Astrocyte (in vitro differentiated cells and primary cell): ENCODE results near the gene PAPLN. TPM values are rescaled to one million over a fixed set of nuclear protein-coding genes. Genes with fewer than 3 reads are reported as not detected.

ENCODE experiments used
- DNase-seq: peaks from one replicate; pipeline ENCODE4 v3.0.0-alpha.2; 2010; ENCODE audit warnings: low read depth
- FAIRE-seq: peaks from 2 replicates; lab custom pipeline; 2011; peaks lifted over from hg19 to GRCh38; lab: Jason Lieb, UNC
- H2AFZ ChIP-seq: 2 replicates; pipeline ENCODE4 v1.6.0; 2012; ENCODE audit warnings: low read depth, low read length, inconsistent platforms
- H3K27ac ChIP-seq: 2 replicates; pipeline ENCODE4 v1.5.1; 2011; ENCODE audit warnings: low read depth, low read length, inconsistent platforms
- H3K27me3 ChIP-seq: 2 replicates; pipeline ENCODE4 v1.6.0; 2011; ENCODE audit warnings: low read length, inconsistent platforms; ENCODE audit not compliant: insufficient read depth
- H3K36me3 ChIP-seq: 2 replicates; pipeline ENCODE4 v1.5.1; 2011; ENCODE audit warnings: low read length, inconsistent platforms; ENCODE audit not compliant: insufficient read depth
- H3K4me1 ChIP-seq: 2 replicates; pipeline ENCODE4 v1.5.1; 2011; ENCODE audit warnings: low read length, inconsistent platforms; ENCODE audit not compliant: insufficient read depth
- H3K4me2 ChIP-seq: 2 replicates; pipeline ENCODE4 v1.6.0; 2012; ENCODE audit warnings: low read length, inconsistent platforms
- H3K4me3 ChIP-seq: 2 replicates; pipeline ENCODE4 v1.5.1; 2011; ENCODE audit warnings: low read depth, mild to moderate bottlenecking, low read length, inconsistent platforms; ENCODE audit not compliant: insufficient read depth
- H3K79me2 ChIP-seq: 2 replicates; pipeline ENCODE4 v1.6.0; 2012; ENCODE audit warnings: mild to moderate bottlenecking, low read length, inconsistent platforms; ENCODE audit not compliant: insufficient read depth
- H3K9ac ChIP-seq: 2 replicates; pipeline ENCODE4 v1.6.0; 2012; ENCODE audit warnings: mild to moderate bottlenecking, low read length, inconsistent platforms
- H3K9me3 ChIP-seq: 2 replicates; pipeline ENCODE4 v1.5.1; 2012; ENCODE audit warnings: low read depth, mild to moderate bottlenecking, low read length, inconsistent platforms; ENCODE audit not compliant: insufficient read depth
- H4K20me1 ChIP-seq: 2 replicates; pipeline ENCODE4 v1.6.0; 2012; ENCODE audit warnings: low read length, inconsistent platforms; ENCODE audit not compliant: insufficient read depth
- H3K27ac Mint-ChIP-seq: one replicate; pipeline ENCODE4 v1.8.0; 2021; ENCODE audit warnings: mild to moderate bottlenecking, mixed read lengths; ENCODE audit not compliant: unreplicated experiment
- H3K27me3 Mint-ChIP-seq: one replicate; pipeline ENCODE4 v1.8.0; 2021; ENCODE audit warnings: low read depth, mixed read lengths; ENCODE audit not compliant: unreplicated experiment
- H3K36me3 Mint-ChIP-seq: one replicate; pipeline ENCODE4 v1.8.0; 2021; ENCODE audit warnings: low read depth, mixed read lengths; ENCODE audit not compliant: unreplicated experiment
- H3K4me1 Mint-ChIP-seq: one replicate; pipeline ENCODE4 v1.8.0; 2021; ENCODE audit warnings: low read depth, mixed read lengths; ENCODE audit not compliant: unreplicated experiment
- H3K4me3 Mint-ChIP-seq: one replicate; pipeline ENCODE4 v1.8.0; 2021; ENCODE audit warnings: mild to moderate bottlenecking, moderate library complexity, mixed read lengths; ENCODE audit not compliant: unreplicated experiment
- H3K9me3 Mint-ChIP-seq: one replicate; pipeline ENCODE4 v1.8.0; 2021; ENCODE audit warnings: mild to moderate bottlenecking, mixed read lengths; ENCODE audit not compliant: unreplicated experiment
- EZH2 ChIP-seq: IDR thresholded peaks from 2 replicates; pipeline ENCODE4 v1.6.1; 2012; ENCODE audit warnings: mild to moderate bottlenecking, low read length, inconsistent platforms; ENCODE audit not compliant: insufficient read depth
- total RNA-seq: library from RNA; stranded (reverse); gene quantifications from 2 replicates; pipeline ENCODE4 v1.2.1, GENCODE V29; 2021
- TF ChIP-seq, protein P1 (sequence below): IDR thresholded peaks from 2 replicates; pipeline ENCODE4 v1.5.1; 2011; ENCODE audit warnings: low read depth, mild to moderate bottlenecking, inconsistent platforms, low read length, moderate library complexity; ENCODE audit not compliant: insufficient read depth

The PAPLN gene
- total RNA-seq, 1 donor from 2014 or later = 5.0 TPM

DNA sequence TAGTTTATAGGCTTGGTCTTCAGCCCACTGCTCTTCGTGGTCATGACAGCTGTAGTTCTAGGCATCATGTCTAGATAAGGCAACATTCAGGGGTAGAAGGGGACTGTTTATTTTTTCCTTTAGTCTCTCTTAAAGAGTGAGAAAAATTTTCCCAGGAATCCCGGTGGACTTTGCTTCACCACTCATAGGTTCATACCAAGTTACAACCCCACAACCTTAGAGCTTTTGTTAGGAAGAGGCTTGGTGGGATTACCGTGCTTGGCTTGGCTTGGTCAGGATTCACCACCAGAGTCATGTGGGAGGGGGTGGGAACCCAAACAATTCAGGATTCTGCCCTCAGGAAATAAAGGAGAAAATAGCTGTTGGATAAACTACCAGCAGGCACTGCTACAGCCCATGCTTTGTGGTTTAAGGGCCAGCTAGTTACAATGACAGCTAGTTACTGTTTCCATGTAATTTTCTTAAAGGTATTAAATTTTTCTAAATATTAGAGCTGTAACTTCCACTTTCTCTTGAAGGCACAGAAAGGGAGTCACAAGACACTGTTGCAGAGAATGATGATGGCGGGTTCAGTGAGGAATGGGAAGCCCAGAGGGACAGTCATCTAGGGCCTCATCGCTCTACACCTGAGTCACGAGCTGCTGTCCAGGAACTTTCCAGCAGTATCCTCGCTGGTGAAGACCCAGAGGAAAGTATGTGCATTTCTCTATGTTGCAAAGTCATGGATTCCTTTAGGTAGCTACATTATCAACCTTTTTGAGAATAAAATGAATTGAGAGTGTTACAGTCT is 25.9 kb upstream of the PAPLN start:
- TF ChIP-seq, protein P1, sequence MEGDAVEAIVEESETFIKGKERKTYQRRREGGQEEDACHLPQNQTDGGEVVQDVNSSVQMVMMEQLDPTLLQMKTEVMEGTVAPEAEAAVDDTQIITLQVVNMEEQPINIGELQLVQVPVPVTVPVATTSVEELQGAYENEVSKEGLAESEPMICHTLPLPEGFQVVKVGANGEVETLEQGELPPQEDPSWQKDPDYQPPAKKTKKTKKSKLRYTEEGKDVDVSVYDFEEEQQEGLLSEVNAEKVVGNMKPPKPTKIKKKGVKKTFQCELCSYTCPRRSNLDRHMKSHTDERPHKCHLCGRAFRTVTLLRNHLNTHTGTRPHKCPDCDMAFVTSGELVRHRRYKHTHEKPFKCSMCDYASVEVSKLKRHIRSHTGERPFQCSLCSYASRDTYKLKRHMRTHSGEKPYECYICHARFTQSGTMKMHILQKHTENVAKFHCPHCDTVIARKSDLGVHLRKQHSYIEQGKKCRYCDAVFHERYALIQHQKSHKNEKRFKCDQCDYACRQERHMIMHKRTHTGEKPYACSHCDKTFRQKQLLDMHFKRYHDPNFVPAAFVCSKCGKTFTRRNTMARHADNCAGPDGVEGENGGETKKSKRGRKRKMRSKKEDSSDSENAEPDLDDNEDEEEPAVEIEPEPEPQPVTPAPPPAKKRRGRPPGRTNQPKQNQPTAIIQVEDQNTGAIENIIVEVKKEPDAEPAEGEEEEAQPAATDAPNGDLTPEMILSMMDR = no peak
- no peak for TF ChIP-seq EZH2
- Histone ChIP-seq H3K27me3 (no peaks in the 10 kb centered on the region), H3K9ac (no peak overlapping the region), H3K4me1 (peaks cover 16% of the 10 kb centered on the region), H3K4me3 (no peak overlapping the region), H3K79me2 (no peaks in the 10 kb centered on the region), H3K36me3 (peaks cover 41% of the 10 kb centered on the region), H4K20me1 (no peaks in the 10 kb centered on the region), H2AFZ (no peak overlapping the region), H3K27ac (no peak overlapping the region), H3K4me2 (no peak overlapping the region), H3K9me3 (peaks cover 2% of the 10 kb centered on the region)
- FAIRE-seq = no peak
- DNase-seq = no peak
- H3K36me3 Mint-ChIP-seq = peaks cover 18% of the 10 kb centered on the region
- H3K27ac Mint-ChIP-seq = no peak overlapping the region
- H3K27me3 Mint-ChIP-seq = no peaks in the 10 kb centered on the region
- no peak overlapping the region for H3K4me3 Mint-ChIP-seq
- H3K9me3 Mint-ChIP-seq = no peaks in the 10 kb centered on the region
- no peaks in the 10 kb centered on the region for H3K4me1 Mint-ChIP-seq

GRCh38 chr14:73216030-73216429 is 21.3 kb upstream of the PAPLN start:
- FAIRE-seq = no peak

More at GRCh38 chr14:73216030-73216429, 21.3 kb upstream of the PAPLN start:
- no peak overlapping the region for H3K4me3 ChIP-seq
- H3K36me3 ChIP-seq = peaks cover 37% of the 10 kb centered on the region
- H3K27ac ChIP-seq = no peak overlapping the region
- Mint-ChIP-seq H3K4me1 (peaks cover 5% of the 10 kb centered on the region), H3K9me3 (no peaks in the 10 kb centered on the region), H3K36me3 (peaks cover 39% of the 10 kb centered on the region), H3K27me3 (no peaks in the 10 kb centered on the region), H3K4me3 (no peak overlapping the region), H3K27ac (no peak overlapping the region)
- no peaks in the 10 kb centered on the region for H3K79me2 ChIP-seq
- TF ChIP-seq, protein P1 = no peak
- no peak for TF ChIP-seq EZH2
- DNase-seq = no peak
- H3K27me3 ChIP-seq = no peaks in the 10 kb centered on the region
- no peaks in the 10 kb centered on the region for H4K20me1 ChIP-seq
- no peak overlapping the region for H3K9ac ChIP-seq
- no peaks in the 10 kb centered on the region for H3K9me3 ChIP-seq
- no peak overlapping the region for H3K4me2 ChIP-seq
- H3K4me1 ChIP-seq = peaks cover 6% of the 10 kb centered on the region
- H2AFZ ChIP-seq = no peak overlapping the region
